Dedifferentiated amniotic fluid mesenchymal stem cell (primary cell): Measurements from ENCODE around the gene MBNL2.

Source experiments
- DNase-seq: peaks from one replicate; pipeline ENCODE4 v3.0.0-alpha.2; 2016; ENCODE audit errors: extremely low spot score

MBNL2 gene

GRCh38 chr13:97273341-97273831, 51.3 kb downstream of the MBNL2 start:
- no peak for DNase-seq

DNA sequence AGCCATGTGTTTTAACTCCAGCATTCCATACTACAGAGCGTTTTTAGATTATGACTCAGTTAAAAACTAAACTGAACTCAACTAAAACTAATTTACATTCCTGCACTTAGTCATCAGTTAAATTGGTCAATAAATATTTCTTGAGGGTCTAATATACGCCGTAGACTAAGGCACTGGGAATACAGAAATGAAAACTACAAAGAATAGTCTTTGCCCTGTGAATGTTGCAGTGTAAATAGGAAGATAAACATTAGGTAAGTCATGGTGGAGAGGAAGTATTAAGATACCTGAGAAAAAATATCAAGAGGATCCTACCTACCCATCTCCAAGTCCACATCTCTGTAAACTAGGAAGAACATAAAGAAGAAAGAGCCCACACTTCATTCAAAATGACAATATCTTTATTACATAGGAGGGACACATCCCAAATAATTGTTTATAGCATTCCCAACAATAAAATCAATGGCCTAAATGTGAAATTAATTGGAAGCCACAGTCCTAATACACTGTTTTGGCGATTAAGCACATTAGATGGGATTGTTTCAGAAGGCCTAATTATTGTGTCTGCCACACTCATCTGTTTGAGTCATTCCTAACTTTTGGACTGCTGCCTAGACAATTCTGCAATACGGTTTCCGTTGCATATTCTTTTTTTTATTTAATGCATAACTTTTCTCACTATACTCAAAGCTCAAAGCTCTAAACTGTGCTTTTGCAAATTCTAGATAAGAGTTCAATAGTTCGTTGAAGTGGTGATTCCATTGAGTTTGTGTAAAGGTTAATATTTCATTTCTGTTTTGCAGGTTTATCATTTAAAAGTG, 52.9 kb downstream of the MBNL2 start:
- DNase-seq, result peak; percentile 68

GRCh38 chr13:97275776-97276501, 53.8 kb downstream of the MBNL2 start:
- DNase-seq, result no peak

DNA sequence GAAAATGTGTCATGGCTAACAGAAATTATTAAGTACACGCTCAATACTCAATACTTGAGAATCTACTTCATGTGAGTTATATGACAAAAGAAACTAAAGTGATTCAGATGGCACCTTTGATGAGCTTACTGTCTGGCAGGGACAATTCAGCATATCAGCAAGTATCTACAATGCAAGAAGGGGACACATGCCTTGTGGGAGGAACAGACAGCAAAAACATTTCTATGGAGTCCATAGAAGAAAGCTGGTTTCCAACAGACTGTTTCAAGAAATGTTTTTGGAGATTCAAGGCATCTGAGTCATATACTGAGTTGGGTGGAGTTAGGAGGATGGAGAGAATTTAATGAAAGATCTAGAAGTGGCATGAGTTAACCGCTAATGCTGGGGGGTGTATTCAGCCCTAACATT, 54.7 kb downstream of the MBNL2 start:
- DNase-seq, result no peak

- no peak for DNase-seq
These were observed 56.6 kb downstream of the MBNL2 start for GRCh38 chr13:97278435-97279411.

GRCh38 chr13:97279913-97280312, 57.8 kb downstream of the MBNL2 start:
- DNase-seq, result no peak

DNA sequence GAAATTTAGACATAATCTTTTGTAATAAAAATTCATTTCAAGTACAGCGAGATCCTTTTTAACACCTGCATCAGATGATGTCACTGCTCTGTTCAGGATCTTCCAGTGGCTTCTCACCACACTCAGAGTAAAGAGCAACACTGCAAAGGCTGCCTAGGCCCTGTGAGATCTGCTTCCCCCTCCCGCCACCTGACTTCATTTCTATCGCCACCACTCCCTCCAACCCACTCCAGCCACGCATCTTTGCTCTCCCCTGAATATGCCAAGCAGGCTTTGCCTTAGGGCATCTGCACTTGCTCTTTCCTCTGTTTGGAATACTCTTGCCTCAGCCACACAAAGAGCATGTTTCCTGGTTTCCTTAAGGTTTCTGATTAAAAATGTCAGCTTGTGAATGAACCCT, 58.3 kb downstream of the MBNL2 start:
- DNase-seq, result peak; percentile 79

DNA sequence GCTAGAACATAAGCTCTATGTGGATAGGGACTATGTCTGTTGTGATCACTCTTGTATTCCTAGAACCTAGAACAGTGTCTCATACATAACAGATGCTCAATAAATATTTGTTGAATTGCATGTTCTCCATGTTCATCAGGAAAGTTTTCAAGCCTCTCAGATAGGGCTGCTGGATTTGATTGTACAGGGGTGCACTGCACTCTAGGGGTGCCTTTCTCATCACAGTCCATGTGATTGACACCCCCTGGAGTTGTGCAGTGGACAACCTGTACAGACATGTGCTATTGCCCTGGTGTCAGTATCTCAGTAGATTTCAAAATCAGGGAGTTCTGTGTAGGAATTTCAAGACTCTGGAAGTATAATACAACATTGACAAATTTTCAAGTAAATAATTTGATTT, 58.9 kb downstream of the MBNL2 start:
- DNase-seq, result no peak

DNA sequence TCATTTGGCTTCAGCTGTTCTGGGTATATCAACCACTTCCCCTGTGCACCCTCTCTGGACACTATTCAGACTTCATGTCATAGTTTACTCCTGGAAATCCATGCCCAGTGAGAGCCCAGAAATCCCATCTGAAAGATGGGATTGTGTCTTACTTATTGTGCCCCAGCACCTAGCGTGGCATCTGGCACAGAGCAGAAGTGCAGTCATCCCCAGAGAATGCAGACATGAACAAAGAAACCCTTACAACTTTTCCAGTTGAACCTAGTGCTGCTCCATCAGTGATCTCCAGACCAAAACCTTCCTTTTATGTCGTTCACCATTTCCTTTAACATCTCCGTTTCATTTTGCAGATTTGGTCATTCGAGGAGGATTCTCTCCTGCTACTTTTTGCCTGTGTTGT, 60.6 kb downstream of the MBNL2 start:
- no peak for DNase-seq

DNA sequence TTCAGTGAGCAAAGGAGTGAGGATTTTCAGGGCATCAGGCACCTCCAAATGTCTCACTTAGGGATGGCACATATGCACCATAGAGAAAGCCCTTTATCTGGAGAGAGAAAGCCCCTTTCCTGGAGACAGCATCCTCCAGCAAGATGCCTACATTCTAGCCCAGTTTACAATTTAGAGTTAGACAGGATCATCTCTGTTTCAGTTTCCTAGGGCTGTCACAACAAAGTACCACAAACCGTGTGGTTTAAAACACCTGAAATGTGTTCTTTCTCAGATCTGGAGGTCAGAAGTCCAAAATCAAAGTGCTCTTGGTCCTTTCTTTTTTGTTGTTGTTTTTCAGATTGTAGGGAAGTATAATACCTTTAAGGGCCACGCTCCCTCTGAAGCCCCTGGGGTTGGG, 61.8 kb downstream of the MBNL2 start:
- DNase-seq, result no peak

DNA sequence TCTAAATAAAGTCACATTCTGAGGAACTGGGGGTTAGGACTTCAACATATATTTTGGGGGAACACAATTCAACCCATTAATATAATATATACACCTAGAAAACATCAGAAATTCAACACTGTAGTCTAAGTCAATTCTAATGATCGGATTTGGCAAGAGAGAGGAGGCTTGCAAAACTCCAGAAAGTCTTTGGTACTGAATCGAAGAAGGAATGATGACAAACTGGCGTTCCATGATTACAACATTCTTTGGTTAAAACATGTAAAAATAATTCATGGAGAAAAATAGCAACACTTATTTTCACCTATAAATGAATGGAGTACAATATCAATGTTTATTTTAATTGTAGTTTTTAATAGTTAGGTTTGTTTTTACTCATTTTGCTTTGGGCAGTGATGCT, 62.4 kb downstream of the MBNL2 start:
- DNase-seq, result no peak

DNA sequence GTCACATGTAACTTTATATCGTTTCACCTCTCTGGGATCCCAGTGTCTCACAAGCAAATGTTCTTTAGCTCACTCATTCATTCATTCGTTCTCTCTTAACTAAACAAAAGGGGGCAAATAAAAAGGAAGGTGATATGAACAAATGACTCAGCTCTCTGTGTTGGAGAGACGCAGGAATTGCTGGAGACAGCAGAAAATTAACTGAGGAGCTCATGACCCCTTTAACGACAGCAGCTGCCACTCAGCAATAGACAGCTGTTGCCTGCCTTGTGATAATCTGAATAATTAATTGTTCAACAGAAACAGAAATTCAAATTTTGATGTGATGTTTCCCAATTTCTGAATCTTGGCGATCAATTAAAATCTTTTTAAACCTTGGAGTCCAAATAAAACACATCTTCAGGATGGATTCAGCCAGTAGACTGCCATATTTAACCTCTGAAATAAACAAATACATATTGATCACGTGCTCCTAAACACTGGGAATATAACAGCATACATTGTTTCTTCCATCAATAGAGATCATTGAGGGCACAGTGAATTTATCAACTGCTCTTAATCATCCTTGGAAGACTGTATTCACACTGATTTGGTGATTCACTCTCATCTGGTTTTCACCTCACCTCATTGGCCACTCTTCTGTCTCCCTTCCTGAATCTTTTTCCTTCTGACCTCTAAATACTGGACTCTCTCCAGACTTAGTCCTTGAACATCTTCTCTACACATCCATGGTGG, 63.3 kb downstream of the MBNL2 start:
- DNase-seq, result no peak

- no peak for DNase-seq
These were observed 64.3 kb downstream of the MBNL2 start for GRCh38 chr13:97286317-97287046.

- no peak for DNase-seq
These were observed 64.9 kb downstream of the MBNL2 start for GRCh38 chr13:97287047-97287383.

DNA sequence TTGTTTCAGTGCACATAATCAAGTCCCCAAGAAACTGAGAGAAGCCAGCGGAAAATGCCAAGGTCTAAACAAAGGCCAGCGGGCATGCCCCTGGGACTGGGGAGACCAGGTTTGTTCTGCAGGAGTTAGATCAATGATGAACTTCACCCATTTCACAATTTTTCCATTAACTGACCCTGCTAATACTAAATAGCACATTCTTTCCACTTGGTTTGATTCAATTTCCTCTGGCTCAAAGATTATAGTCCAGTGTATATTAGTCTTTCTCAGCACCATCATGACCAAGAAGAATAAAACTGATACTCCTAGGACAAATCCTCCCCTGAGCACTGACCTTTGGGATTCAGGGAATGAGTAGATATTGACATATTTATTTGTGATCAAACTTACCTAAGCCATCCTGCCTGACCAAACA, 66.4 kb downstream of the MBNL2 start:
- no peak for DNase-seq

GRCh38 chr13:97289514-97290298, 67.6 kb downstream of the MBNL2 start:
- DNase-seq, result no peak

GRCh38 chr13:97295283-97296182, 73.4 kb downstream of the MBNL2 start:
- peak; percentile 56 for DNase-seq

- DNase-seq, result no peak
These were observed 74.6 kb downstream of the MBNL2 start for GRCh38 chr13:97296740-97297139.

DNA sequence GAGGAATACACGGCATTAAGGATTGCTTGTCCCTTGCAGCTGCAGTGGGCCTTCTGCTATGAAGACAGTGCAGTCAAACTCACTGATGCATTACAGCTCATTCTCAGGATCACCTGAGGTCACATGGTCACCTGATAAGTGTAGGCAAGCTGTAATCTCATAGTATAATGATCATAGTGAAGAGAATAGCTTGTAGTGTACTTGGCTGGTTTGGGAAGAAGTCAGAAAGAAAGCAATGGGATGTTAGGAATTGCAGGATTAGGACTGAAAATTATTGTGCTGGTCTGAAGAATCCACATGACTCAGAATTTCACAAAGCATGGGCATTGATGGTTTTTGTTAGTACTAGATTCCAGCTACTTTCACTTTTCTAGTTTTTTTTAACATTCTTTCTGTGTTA, 76.7 kb downstream of the MBNL2 start:
- no peak for DNase-seq
